MM.1S (cell line): ENCODE results near the gene ARFRP1.

Experiments
- EZH2 ChIP-seq: fragments of 300-600 bp; sonication (generic); optimal IDR thresholded peaks from 2 replicates; pipeline ENCODE3; 2017; ENCODE audit warnings: low read depth, mild to moderate bottlenecking, antibody characterized with exemption, low read length, mixed read lengths
- EZH2phosphoT487 ChIP-seq: fragments of 300-600 bp; sonication (generic); IDR thresholded peaks from 2 replicates; pipeline ENCODE4 v1.6.1; 2018; ENCODE audit warnings: antibody characterized with exemption, low read length
- TF ChIP-seq, protein P1 (sequence below): fragments of 300-600 bp; sonication (generic); IDR thresholded peaks from 2 replicates; pipeline ENCODE4 v1.5.1; 2016; ENCODE audit warnings: antibody characterized with exemption, low read length, mixed read lengths

GRCh38 chr20:63686492-63687321 is 21.1 kb downstream of the ARFRP1 start:
- TF ChIP-seq, protein P1, sequence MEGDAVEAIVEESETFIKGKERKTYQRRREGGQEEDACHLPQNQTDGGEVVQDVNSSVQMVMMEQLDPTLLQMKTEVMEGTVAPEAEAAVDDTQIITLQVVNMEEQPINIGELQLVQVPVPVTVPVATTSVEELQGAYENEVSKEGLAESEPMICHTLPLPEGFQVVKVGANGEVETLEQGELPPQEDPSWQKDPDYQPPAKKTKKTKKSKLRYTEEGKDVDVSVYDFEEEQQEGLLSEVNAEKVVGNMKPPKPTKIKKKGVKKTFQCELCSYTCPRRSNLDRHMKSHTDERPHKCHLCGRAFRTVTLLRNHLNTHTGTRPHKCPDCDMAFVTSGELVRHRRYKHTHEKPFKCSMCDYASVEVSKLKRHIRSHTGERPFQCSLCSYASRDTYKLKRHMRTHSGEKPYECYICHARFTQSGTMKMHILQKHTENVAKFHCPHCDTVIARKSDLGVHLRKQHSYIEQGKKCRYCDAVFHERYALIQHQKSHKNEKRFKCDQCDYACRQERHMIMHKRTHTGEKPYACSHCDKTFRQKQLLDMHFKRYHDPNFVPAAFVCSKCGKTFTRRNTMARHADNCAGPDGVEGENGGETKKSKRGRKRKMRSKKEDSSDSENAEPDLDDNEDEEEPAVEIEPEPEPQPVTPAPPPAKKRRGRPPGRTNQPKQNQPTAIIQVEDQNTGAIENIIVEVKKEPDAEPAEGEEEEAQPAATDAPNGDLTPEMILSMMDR, result no peak
- no peak for TF ChIP-seq EZH2
- TF ChIP-seq EZH2phosphoT487, result no peak
